HUES64 (cell line): ENCODE data around the gene KCNV2. TPM values are rescaled to one million over a fixed set of nuclear protein-coding genes. Genes with fewer than 3 reads are reported as not detected.

Experiments used
- H3K27ac ChIP-seq: 2 replicates; pipeline ENCODE4 v1.7.0; 2013; ENCODE audit warnings: low read depth, low read length, inconsistent platforms
- H3K27me3 ChIP-seq: 2 replicates; pipeline ENCODE4 v1.6.1; 2013; ENCODE audit warnings: mild to moderate bottlenecking, low read length; ENCODE audit not compliant: insufficient read depth
- H3K36me3 ChIP-seq: 2 replicates; pipeline ENCODE4 v1.6.1; 2013; ENCODE audit warnings: mild to moderate bottlenecking, low read length; ENCODE audit not compliant: insufficient read depth
- H3K4me1 ChIP-seq: 2 replicates; pipeline ENCODE4 v1.6.1; 2013; ENCODE audit warnings: mild to moderate bottlenecking, low read length, moderate library complexity; ENCODE audit not compliant: insufficient read depth
- H3K4me3 ChIP-seq: 2 replicates; pipeline ENCODE4 v1.5.1; 2013; ENCODE audit warnings: mild to moderate bottlenecking, low read length, moderate library complexity
- H3K9ac ChIP-seq: 2 replicates; pipeline ENCODE4 v1.6.1; 2013; ENCODE audit warnings: mild to moderate bottlenecking, low read depth, low read length
- H3K9me3 ChIP-seq: 2 replicates; pipeline ENCODE4 v1.6.1; 2013; ENCODE audit warnings: low read depth, low read length; ENCODE audit not compliant: insufficient read depth
- WGBS: fragments of 150-250, 120-280 bp; methylation state at CpG from one replicate; pipeline ENCODE4 v1.1.7; 2013; ENCODE audit warnings: missing lambda C conversion rate; 5-methylcytosine and 5-hydroxymethylcytosine counted together
- polyA plus RNA-seq, 2 experiments: library from polyadenylated mRNA; stranded (reverse); fragments of 50-300 nt; gene quantifications; one replicate each; pipeline ENCODE4 v1.2.3, GENCODE V29; 2013

Gene KCNV2
- not detected for polyA plus RNA-seq (2013, experiment 1 of 2)
- not detected for polyA plus RNA-seq (2013, experiment 2 of 2)

DNA sequence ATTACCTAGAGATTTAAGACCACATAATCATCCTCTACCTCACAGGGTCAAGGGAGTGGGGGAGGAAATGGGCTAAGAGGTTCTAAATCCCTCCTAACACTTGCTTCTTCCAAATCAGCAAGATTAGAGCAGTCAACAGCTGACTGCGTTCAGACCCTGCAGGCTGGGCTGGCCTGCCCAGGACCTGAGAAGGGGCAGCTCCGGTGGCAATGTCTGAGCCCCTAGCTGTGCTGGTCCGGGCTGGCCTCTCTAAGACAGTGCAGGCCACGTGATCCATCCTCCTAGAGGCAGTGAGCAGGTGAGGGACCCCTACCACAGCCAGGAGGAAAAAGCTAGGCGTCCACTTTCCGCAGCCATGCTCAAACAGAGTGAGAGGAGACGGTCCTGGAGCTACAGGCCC lies at the start of gene KCNV2:
Gene KCNV2, plus strand, starts transcription at position 126 of the 400 bp plus-strand sequence. Its CDS starts 230 bp downstream, at position 356.
- Histone ChIP-seq H3K27ac (no peak within 1 kb of the TSS), H3K9ac (no peak within 1 kb of the TSS), H3K4me3 (no peak within 1 kb of the TSS), H3K9me3 (no peaks in the 10 kb centered on the region), H3K27me3 (no peaks in the 10 kb centered on the region), H3K36me3 (peaks cover 5% of the 10 kb centered on the region; the same call in 1 of the 2 replicates), H3K4me1 (no peaks in the 10 kb centered on the region)
- 92% methylated on average over 7 of the region's 7 CpGs for WGBS

DNA sequence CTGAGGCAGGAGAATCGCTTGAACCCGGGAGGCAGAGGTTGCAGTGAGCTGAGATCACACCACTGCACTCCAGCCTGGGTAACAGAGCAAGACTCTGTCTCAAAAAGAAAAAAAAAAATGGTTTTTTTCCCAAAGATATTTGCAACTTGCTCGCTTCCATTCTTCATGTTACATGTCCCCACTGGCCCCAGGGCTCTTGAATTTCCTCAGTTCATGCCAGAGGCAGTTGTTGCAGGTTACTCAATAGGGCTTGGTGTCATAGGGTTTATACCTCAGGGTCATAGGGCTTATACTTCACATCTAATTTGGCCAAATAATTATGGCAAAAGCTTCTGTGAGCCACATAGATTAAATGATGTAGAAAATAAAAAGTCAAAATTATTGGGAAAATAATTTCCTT lies 44.1 kb upstream of the KCNV2 start:
- Histone ChIP-seq H3K9me3 (no peaks in the 10 kb centered on the region), H3K4me1 (peaks cover 14% of the 10 kb centered on the region), H3K9ac (no peak overlapping the region), H3K4me3 (no peak overlapping the region), H3K36me3 (no peaks in the 10 kb centered on the region), H3K27me3 (no peaks in the 10 kb centered on the region), H3K27ac (no peak overlapping the region)
- 92% methylated on average over 3 of the region's 3 CpGs for WGBS

DNA sequence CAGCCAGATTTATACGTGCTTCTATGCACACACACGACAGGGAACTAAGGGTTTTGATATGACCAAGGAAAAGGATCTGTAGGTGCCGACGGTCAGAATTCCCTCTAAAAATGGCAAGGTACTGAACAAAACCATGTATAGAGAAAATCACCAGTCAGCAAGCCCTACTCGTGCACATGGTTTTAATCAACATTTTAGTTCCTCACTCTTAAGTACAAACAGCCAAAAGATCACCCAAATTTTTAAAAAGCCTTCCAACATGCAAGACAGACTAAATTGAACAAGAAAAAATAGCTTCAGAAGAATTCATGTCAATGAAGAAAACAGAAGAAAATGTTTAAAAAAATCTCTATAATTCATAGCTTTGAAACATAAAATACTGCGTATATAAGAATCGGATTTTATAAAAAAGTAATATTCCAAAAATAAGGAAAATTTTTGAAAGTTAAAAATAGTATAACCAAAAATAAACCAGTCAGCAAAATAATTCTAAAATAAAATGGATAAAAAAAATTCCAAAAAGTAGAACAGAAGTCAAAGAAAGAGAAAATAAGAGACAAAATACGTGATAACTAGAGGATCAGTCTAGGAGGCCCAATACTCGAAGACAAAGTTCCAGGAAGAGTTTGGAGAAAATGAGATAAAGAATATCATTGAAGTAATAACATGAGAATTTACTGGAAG lies 43.0 kb upstream of the KCNV2 start:
- Histone ChIP-seq H3K36me3 (no peaks in the 10 kb centered on the region), H3K9me3 (no peaks in the 10 kb centered on the region)
- whole genome bisulfite sequencing, result 93% methylated on average over 7 of the region's 9 CpGs

DNA sequence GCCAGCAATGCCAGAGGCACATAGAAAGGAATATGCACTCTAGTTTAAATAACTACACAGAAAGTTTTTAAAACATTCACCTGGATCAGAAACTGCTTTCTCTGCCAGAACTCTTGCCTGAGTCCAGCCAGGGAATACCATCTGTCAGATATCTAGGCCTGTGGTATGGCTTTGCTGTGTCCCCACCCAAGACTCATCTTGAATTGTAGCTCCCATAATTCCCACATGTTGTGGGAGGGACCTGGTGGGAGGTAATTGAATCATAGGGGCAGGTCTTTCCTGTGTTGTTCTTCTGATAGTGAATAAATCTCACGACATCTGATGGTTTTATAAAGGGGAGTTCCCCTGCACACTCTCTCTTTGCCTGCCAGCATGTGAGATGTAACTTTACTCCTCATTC lies 41.5 kb upstream of the KCNV2 start:
- Histone ChIP-seq H3K9ac (no peak overlapping the region), H3K9me3 (no peaks in the 10 kb centered on the region), H3K27me3 (no peaks in the 10 kb centered on the region), H3K4me1 (peaks cover 17% of the 10 kb centered on the region), H3K4me3 (no peak overlapping the region), H3K27ac (no peak overlapping the region), H3K36me3 (no peaks in the 10 kb centered on the region)
- 82% methylated on average over 1 of the region's 1 CpG for WGBS

More for the DNA sequence above, 43.0 kb upstream of the KCNV2 start:
- Histone ChIP-seq H3K4me1 (peaks cover 17% of the 10 kb centered on the region), H3K27me3 (no peaks in the 10 kb centered on the region), H3K9ac (no peak overlapping the region), H3K4me3 (no peak overlapping the region), H3K27ac (no peak overlapping the region)

DNA sequence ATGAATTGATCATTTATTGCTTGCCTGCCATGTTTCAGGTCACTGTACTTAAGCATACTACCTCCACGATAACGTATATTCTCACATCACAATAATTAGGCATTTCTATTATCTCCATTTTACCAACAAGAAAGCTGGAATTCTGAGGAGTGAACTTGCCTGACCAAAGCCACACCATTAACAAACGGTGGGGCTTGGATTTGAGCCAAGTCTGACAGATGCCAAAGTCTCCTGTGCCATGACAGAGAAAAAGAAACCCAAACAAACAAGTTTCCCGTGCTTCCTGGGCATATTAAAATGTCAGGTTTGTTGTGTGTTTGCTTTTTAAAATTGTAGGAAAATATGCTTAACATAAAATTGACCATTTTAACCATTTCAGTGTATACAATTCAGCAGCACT lies 40.8 kb upstream of the KCNV2 start:
- Histone ChIP-seq H3K36me3 (no peaks in the 10 kb centered on the region), H3K9me3 (no peaks in the 10 kb centered on the region), H3K4me1 (peaks cover 17% of the 10 kb centered on the region), H3K27ac (no peak overlapping the region), H3K9ac (no peak overlapping the region), H3K27me3 (no peaks in the 10 kb centered on the region), H3K4me3 (no peak overlapping the region)
- WGBS, result 90% methylated on average over 4 of the region's 4 CpGs

DNA sequence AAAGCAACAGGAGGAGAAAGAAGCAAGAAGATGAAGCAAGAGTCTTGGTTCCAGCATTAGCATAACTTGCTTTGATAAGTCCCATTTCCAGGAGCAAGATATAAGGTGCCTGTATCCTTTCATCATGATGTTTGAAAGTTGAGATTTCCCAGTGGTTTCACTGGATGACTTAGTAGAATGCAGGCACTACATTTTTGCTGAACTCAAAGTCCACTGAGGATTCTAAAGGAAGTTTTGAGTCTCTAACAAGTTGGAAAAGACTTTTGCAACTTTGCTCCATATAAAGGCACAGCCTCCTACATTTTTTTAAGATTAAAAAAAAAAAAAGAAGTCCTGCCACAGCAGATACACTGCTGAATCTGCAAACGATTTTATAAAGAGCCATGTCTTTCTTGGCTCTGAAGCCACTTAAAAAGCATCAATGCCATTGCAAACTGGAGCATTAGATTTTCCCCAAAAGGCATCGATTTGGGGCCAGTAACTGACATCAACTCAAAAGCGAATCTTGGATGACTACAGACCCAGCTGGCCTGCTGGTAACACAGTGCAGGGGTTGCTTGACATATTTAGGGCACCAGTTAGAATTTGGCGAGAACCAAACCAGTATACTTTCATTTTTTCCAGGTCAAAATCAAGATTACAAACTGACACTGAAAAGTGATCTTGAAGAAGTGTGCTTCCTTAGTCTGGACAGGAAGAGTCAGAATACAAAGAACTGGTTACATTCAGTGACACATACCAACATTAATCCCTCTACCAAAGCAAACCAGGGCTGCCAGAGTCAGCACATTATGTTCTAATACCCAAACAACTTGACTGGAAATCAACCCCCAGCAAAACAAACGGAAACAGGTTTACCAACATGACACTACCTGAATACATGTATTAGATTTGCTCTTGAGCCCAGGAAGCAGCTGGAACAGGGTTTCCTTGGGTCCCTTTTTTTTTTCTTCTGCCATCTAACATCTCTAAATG lies 39.1 kb upstream of the KCNV2 start:
- Histone ChIP-seq H3K4me3 (no peak overlapping the region), H3K4me1 (peaks cover 17% of the 10 kb centered on the region), H3K27me3 (no peaks in the 10 kb centered on the region), H3K9ac (no peak overlapping the region), H3K36me3 (no peaks in the 10 kb centered on the region), H3K9me3 (no peaks in the 10 kb centered on the region), H3K27ac (no peak overlapping the region)
- 86% methylated on average over 5 of the region's 5 CpGs for WGBS

DNA sequence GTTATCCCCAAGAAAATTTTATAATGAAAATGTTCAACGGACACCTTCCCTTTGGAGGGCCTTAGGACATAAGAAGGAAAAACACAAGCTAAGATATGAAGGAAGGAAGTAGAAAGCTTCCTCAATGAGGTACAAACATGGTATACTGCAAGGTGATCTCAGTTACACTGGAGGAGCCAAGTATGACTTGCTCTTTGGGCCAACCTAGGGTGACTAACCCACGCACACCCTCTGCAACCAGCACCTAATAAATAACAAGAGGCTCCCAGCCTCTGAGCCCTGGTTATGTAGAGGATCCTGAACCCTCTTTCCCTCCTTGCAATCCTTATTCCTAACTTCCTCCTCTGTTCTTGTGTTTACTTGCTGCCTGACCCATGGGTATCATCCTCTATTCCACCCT lies 38.3 kb upstream of the KCNV2 start:
- Histone ChIP-seq H3K27me3 (no peaks in the 10 kb centered on the region), H3K4me1 (peaks cover 17% of the 10 kb centered on the region), H3K9me3 (no peaks in the 10 kb centered on the region), H3K9ac (no peak overlapping the region), H3K4me3 (no peak overlapping the region), H3K36me3 (no peaks in the 10 kb centered on the region), H3K27ac (no peak overlapping the region)
- WGBS, result 99% methylated on average over 2 of the region's 2 CpGs

DNA sequence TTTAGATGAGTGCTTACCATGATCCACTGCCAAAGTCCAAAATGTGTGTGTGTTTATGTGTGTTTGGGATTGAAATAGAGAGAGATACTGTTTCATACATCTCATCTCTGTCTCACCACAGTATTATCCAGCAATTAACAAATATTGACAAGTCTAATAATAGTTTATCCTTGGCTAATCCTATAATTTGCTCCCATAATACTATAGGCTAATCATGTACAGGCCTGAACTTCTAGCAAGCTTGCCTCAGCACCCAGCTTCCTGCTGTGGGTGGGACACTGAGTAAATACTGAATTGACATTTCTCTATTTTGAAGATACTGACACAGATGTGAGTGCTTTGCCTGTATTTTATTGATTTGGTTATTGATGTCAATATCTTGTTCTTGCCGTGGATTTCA lies 35.3 kb upstream of the KCNV2 start:
- no peak overlapping the region for H3K9ac ChIP-seq
- H3K4me1 ChIP-seq, result peaks cover 15% of the 10 kb centered on the region
- no peak overlapping the region for H3K4me3 ChIP-seq
- H3K27ac ChIP-seq, result no peak overlapping the region
- H3K27me3 ChIP-seq, result no peaks in the 10 kb centered on the region
- H3K9me3 ChIP-seq, result no peaks in the 10 kb centered on the region
- H3K36me3 ChIP-seq, result no peaks in the 10 kb centered on the region
- WGBS, result no CpG with 5 or more reads among the region's 1 CpG

DNA sequence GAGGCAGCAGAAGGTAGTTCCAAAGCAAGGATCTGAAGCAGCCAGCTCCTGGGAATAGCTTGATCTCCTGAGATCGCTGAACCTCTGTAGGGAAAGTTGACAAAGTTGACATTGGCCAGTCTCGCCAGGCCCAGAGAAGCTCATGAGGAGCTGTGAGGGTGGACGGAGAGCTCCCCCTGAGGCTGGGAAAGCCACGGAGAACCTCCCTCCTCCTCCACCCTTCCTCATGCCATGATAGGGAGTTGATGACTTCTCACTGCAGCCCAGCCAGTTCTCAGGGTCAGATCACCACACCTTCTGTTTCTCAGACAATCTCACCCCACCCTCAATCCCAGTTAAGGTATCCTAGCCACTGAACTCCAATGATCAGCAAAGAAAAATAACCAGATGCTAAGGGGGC lies 30.4 kb upstream of the KCNV2 start:
- no peak overlapping the region for H3K27ac ChIP-seq
- H3K36me3 ChIP-seq, result peaks cover 3% of the 10 kb centered on the region; the same call in 1 of the 2 replicates
- H3K9ac ChIP-seq, result no peak overlapping the region
- no peaks in the 10 kb centered on the region for H3K9me3 ChIP-seq
- 82% methylated on average over 4 of the region's 4 CpGs for WGBS
- H3K27me3 ChIP-seq, result no peaks in the 10 kb centered on the region
- no peak overlapping the region for H3K4me3 ChIP-seq
- H3K4me1 ChIP-seq, result no peaks in the 10 kb centered on the region

DNA sequence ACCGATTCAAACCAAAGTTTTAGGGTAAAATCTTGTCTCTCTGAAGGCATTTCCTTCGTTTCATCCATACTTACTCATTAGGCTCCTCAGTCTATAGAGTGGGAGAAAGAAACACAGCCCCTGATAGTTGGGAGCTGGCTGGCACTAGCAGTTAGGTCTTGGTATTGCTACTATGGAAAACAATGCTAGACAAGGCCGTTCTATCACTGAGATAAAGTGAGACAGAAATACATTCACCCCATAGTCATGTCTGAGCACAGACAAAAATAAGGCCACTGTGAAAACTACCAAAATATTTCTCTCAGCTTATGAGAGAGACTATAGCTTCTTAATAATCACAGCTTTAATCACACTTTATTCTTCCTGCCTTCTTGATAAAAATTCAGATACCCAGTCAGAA lies 28.7 kb upstream of the KCNV2 start:
- Histone ChIP-seq H3K36me3 (peaks cover 3% of the 10 kb centered on the region; the same call in 1 of the 2 replicates), H3K27ac (no peak overlapping the region), H3K9ac (no peak overlapping the region), H3K27me3 (no peaks in the 10 kb centered on the region), H3K4me1 (no peaks in the 10 kb centered on the region), H3K9me3 (no peaks in the 10 kb centered on the region), H3K4me3 (no peak overlapping the region)
- 100% methylated on average over 3 of the region's 3 CpGs for WGBS

DNA sequence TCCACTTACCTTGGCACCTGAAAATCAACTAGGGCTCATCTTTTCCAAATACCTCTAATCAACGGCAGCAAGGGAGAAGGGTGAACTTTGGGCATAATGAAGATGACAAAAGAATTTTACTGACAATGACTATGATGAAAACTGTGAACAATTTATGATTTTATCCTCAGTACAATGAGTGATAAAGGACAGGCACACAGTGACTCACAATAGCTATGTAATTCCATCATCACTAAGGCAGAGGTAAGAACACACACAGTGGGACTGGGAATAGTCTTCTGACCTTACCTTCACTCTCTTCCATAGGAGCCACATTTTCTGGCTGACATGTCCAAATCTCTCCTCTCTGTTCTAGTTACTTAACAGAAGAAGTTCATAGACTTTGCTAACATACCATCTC lies 26.1 kb upstream of the KCNV2 start:
- Histone ChIP-seq H3K9me3 (no peaks in the 10 kb centered on the region), H3K36me3 (peaks cover 3% of the 10 kb centered on the region; the same call in 1 of the 2 replicates), H3K9ac (no peak overlapping the region), H3K27me3 (no peaks in the 10 kb centered on the region), H3K27ac (no peak overlapping the region), H3K4me3 (no peak overlapping the region), H3K4me1 (no peaks in the 10 kb centered on the region)
- 100% methylated on average over 1 of the region's 1 CpG for WGBS
